CD4-positive, alpha-beta T cell treated with Interleukin-4 for 1 hour (primary cell): ENCODE measurements around the gene CTNNA2.

Source experiments
- DNase-seq, 2 donors: peaks; one replicate each; pipeline ENCODE4 v3.0.0-alpha.2; 2020 to 2022

The CTNNA2 gene

DNA sequence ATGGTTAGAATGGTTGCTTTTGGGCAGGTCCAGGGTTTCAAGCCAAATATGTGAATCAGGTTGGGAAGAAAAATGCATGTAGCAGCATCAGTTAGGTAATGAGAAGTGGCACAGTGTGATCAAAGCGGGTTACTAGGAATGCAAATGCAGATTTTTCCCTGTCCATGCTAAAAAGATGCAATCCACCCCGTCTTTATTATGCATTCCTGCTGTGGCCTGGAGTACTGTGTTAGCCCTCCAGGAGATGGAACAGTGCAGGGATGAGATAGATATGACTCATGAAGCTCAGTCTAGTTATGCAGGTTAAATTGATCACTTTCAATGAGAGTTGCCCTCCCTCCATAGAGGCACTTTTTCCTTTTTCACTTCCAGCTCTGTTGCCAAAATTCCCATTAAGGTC is 283.8 kb downstream of the CTNNA2 start:
- DNase-seq = no peak

DNA sequence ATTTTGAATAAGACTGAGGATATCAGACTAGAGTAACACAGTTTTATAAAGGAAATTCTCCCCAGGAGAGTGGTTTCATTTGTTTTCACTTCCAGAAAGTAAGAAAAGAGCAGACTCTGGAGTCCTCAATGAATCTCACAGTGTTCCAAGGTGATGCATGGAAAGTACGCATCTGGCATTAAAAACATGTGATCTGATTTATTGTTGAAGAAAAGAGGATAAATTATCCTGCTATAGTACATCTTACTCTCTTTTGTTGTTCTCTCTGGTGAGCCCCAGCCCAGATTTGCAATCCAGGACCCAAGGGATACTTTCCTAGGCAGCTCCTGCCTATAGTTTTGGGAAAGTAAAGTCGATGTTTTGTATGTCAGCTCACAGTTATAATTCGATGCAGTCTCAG is 285.9 kb downstream of the CTNNA2 start:
- no peak for DNase-seq

DNA sequence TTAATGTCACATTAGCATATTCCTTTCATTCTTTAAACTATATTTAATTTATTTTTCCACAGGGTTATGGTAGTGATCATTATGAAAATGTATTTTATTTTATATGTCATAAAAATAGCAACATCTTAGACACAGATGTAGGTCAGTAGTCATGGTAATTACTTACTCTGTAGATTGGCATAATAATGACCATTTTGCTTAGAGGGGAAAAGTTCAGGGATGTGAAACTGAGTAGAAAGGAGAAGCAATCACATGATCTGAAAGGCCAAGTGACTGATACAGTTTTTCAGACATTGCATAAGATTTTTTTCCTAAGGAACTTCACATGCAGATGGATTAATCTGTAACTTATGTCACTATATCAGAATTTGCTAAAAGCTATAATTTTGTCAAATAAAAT is 286.9 kb downstream of the CTNNA2 start:
- no peak for DNase-seq

DNA sequence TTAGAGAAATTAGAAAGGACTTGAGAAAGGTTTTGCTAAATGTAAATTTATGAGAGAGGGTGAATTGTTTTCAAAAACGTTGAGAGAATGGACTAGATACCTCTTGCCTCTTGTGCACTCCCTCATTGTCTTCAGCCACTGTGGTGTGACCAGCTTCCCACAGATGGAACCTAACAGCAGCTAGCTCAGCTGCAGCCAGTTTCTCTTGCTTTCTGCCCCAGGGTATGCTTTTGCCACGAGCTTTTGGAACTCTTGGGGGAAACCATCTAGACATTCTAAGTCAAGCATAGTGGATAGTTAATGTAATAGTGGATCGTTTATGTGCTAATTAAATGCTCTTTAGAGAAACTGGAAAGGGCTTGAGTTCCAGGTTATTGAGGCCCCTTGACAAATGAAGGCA is 288.2 kb downstream of the CTNNA2 start:
- no peak for DNase-seq

DNA sequence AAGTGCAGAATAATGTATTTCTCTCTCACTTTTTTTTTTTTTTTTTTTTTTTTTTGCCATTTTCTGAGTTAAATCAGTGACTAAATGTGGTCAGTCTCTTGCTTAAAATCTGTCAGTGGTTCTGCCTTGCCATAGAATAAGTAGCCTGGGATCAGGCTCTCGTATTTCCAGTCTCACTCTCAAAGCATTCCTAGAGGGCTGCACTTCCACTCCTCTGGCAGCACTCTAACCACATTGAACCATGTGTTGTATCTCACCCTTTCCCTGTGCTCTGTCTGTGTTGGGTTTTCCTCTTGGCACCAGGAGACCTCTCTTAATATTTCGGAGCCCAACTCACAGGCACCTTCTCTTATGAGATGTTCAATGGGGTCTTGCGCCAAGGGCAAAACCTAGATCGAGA is 304.4 kb downstream of the CTNNA2 start:
- DNase-seq = no peak

DNA sequence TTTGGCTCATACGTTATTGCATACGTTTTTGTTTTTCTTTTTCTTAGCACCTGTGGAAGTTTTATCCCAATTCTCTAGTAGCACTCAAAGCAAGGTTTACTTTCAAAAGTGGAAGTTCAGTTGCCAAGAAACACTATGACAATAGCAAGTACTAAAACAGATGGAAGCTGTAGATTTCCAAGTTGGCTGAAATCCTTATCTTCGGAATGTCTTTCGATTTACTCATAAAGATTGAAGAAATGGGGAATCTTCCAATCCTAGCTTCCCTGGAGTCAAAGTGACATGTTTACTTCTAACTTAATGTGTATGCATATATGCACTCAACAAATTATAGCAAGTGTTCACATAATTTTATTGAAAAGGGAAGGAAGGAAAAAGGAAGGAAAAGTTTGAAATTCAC is 307.4 kb downstream of the CTNNA2 start:
- DNase-seq = no peak

DNA sequence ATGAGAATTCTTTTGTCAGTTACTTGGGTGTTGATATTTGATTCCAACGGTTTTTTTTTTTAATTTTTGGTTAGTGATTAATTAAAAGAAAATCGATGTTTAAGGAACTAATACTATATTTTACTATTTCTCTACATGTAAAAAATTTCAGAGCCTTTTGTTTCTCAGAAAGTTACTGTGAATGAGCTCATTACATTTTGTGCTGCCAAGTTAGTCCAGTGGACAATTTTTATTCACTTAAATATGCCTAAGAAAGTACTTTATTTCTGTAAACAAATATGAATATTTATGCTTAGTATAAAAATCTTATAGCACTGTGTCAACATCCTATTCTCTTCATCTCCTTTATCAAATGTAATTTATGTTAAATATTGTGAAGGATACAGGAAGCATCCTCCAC is 309.3 kb downstream of the CTNNA2 start:
- DNase-seq = no peak

DNA sequence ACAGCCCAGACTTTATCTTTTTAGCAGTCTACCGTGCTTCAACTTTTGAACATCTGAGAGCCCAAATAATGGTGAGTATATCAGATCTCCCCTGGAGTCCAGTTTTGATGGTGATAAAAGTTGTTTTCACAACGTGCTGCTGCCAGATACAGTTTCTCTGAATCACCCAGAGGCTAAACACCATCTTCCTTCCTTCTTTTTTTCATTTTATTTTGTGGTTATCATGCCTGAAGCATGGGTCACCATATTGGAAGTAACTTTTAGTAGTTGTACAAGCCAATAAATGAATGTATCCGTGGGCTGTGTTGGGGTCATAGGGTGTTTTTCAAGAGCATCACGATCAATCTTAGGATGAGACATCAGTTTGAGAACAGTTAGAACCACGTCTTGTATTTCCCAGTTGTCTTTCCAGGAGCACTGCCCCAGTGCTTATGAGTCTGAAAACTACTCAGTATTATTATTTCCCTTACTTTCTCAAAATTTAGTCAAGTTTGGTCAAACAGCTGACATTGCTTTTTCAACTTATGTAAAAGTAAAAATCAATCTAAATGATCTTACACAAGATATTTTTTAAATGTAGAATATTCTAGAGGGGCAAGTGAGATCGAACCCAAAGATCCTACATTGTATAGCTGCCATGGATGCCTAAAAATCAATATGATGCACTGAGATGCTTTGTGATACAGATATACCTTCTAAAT is 311.4 kb downstream of the CTNNA2 start:
- DNase-seq = no peak

DNA sequence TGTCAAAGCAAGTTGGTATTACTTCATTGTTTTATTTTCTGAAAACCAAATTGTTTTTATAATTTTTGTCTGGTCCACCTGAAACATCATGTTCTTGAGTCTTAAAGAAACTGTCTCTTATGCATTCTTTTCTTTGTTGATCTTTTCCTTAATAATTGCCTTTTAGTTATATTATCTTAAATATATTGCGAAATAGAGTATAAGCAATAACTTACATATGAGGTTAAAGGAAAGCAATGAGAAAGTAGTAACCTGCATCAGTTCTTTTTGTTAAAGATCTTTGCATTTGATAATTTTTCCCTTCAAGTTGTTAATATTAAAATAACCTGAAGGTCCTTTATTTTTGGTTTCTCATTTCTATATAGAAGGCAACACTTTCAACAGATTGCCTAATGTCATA is 315.0 kb downstream of the CTNNA2 start:
- DNase-seq = no peak

DNA sequence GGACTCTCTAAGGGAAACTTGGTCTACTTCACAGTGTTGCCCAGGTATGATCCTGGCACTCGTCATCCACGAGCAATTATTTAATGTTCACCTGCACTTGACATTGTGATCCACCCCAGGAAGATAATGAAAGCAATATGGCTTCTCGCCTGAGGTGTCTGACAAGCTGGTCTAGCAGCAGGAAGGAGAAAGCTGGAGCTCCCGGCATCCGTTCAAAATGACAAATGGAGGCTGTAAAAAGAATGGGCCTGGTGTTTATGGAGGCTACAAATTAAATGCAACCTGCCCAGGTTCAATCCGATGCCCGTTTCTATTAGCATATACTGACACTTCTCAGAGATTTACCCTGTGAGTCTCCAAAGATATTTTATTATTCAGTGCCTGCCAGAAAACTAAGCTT is 317.6 kb downstream of the CTNNA2 start:
- DNase-seq = no peak

DNA sequence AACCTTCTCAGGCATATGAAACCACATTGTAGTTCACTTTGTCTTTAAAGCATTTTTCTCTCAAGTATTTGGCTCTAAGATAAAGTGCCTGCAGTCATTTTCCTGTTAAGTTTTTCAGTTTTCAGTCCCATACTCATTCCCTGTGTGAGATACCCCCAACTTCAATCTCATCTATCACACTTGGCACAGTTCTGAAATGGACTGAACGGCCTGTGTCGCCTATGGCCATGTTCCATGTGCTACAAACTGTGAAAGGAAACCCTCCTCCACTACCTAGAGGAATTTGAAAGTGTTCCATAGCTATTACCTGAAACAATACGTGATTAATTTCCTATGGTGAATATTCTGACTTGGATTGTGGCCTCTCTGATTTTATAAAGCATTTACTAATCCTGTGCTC is 319.1 kb downstream of the CTNNA2 start:
- DNase-seq = no peak

DNA sequence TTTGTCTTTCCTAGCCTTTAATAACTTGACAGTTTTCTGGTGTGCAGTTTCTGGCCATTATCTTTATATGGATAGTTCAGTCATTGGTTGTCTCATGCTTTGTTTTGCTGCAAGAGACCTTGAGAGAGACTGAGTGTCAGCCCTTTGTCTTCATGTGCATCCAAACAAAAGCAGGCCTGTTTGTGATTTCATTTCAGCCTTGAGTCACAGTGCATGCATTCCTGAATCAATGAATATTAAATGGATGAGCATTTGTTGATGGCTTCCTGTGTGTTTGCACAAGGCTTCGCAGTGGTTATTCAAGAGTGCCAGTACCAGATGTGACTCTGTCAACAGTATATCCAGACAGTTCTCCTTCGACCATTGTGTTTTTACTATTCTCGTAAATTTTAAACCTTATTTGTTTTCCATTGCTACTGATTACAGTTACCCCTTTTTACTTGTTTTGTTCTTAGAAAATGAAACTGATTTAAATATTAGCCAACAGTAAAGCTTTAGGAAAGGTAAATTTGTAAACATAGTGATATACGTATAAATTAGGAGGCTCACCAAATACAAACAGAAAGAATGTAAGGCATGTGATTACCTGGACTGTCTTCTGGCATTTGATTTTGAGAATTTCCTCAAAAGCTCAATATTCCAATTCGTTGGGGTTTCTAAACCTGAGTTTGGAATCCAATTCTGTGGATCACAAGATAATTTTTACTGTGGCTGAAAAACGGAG is 319.8 kb downstream of the CTNNA2 start:
- no peak for DNase-seq

DNA sequence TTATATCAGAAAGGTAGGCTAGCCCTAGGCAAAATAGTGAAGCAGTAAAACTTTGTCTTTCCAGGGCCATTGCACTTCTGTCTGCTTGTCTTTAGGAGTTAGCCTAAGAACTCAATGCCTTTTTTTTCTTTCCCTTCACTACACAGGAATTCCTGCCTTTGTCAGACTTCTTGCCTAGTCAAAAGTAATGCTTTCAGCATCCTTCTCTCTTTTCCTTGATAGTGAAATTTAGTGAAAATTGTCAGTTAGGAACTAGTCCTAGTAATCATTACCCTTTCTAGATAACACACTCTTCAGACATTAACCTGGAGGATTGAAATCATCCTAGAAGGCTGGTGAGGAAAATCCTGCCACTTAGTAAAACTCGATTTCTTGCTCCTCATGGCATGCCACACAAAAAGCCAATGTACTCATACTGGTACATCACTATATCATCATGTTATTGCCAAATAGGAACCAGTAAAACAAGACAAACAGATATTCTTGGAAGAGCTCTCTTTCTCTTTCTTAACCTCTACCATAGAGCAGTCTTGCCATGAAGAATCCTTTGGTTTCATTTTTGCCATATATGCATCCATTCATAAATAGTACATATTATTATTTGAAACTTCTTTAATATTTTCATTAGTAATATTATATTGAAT is 320.5 kb downstream of the CTNNA2 start:
- no peak for DNase-seq

DNA sequence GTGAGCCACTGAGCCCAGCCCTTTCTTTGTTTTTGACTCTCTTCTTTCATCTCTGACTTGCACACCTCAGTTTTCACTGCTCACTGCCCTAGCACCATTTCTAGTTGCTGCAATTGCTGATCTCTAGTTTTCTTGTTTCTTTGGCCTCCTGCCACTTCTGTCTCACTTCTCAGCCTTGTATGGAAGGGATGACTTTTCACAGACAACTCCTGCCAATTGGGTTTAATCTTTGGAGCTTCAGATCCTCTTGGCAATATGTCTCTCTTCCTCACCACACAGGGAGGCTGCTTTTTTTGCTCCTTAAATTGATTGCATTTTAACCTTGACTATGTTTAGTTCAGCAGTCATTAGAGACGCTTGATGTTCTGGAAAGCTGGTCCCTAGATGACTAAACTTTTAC is 323.1 kb downstream of the CTNNA2 start:
- DNase-seq = no peak

DNA sequence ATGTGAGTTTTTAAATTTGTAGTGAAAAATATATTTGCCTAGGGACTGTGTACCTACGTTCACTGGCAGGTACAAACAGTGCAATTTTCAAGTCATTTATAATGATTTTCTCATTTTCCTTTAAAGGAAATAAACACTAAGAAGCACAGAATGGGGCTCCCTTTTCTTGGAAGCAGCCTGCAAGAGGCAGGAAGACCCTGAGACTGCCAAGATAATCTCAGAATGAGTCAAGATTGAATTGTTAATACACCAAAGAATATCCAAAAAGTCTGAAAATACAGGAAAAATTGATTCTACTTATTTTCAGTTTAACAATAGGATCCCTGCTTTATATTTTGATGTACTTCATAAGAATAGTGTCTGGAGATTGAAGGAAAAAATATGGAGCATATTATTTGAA is 331.2 kb downstream of the CTNNA2 start:
- DNase-seq = no peak

DNA sequence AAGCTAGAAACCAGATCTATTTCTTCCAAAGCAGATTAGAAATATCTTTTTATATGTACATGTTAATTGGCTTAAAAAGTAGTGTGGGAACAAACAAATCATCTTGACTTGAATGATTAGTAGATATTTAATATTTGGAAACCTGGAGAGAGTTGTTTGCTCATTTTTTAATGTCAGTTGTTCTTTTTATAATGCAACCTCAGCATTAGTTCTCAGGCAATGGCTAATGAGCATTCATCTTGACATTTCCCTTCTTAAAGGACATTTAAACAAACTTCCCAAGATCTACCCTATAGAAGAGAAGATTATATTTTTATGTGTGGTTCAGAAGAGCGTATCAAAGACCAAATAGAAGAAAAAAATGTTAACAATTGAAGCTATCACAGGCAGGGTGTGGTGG is 334.0 kb downstream of the CTNNA2 start:
- DNase-seq = no peak

DNA sequence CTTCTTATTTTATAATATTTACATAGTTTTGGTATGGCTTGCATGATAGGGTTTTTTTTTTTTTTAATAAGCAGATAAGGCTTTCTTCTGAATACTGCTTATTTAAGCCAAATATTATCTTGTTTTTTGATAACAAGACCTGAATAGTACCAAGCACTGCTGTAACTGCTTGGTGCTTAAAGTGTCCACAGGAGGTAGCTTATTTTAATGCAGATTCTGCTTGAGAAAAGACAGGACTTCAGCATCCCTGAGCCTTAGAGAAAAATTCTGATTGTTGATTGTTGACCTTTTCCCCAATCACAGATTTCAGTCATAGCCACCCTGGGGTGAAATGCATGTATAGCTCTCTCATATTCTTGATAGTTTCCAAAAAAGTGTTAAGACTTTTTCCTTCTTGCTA is 336.4 kb downstream of the CTNNA2 start:
- no peak for DNase-seq

DNA sequence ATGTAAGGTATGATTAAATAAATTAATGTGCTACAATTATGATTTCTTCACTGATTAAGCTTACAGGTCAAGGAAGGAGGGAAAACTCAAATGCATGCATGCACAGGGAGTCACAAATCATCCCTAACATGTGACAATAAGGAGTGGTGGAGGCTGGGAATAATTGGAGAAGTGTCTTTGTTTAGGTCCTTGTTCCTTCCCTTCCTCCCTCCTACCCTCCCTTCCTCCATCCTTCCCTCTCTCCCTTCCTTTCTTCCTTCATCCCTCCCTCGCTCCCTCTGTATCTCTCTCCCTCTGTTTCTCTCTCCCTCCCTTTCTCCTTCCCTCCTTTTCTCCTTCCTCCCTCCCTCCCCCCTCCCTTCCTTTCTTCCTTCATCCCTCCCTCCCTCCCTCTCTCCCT is 337.1 kb downstream of the CTNNA2 start:
- DNase-seq = no peak

DNA sequence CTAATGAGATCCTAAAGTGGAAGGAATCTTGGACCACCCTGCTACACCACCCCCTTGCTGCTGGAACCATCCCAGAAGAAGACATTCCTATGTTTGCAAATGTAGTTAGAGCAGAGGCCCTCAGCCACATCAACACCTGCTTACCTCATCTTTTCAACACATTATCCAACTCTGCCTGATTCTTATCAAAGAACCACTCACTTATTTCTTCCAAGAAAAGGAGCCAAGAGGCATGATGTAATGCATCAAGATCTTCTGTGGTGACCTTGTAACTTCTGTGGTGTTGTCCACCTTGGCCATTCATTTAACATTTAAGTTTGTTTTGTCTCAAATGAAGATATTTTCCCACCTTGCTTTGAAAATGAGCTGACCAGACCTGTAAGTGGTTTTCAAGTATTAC is 338.1 kb downstream of the CTNNA2 start:
- no peak for DNase-seq

DNA sequence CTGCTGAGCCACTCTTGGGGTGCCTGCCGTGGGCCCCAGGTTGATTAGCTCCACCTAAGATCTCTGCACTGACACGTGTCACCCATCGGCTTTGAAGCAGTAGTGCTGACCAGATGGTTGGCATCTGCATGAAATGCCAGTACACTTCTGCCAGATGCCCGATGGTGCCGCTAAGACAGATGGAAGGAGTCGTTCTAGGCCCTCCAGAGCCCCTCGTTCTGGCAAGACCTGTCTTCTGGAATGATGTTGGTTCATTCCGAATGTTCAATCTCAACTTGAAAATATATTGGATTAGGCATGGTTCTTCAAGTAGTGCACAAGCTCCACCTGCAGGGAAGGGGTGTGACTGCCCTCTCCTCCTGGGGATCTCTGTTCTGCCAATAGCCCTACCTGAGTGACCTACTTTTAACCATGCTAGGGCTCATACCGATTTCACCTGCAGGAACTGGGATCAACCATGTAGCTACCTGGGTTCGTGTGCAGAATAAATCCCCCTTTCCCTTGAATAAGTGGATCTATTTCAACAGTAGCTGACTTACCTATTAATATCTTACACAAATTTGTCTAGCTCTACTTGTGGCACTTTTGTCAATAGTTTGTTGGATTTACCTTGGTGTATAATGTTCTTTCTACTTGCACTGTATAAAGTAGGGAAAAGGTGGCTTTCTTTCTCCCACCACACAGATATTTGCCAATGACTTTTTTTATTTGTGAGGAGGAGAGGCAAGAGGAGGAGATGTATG is 342.6 kb downstream of the CTNNA2 start:
- DNase-seq = no peak

DNA sequence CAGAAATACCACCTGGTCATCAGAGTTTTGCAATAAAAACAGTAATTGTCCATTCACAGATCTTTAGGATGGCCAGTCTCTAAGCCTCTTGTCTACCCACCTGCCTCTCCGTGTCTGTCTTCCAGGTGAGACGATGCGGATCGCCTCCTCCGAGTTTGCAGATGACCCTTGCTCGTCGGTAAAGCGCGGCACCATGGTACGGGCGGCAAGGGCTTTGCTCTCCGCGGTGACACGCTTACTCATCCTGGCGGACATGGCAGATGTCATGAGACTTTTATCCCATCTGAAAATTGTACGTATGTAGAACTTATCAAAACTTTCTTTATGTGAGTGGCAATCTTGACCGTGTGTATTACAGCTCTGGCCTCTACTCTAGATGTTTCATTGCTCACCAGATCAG is 345.0 kb downstream of the CTNNA2 start:
- DNase-seq = no peak

DNA sequence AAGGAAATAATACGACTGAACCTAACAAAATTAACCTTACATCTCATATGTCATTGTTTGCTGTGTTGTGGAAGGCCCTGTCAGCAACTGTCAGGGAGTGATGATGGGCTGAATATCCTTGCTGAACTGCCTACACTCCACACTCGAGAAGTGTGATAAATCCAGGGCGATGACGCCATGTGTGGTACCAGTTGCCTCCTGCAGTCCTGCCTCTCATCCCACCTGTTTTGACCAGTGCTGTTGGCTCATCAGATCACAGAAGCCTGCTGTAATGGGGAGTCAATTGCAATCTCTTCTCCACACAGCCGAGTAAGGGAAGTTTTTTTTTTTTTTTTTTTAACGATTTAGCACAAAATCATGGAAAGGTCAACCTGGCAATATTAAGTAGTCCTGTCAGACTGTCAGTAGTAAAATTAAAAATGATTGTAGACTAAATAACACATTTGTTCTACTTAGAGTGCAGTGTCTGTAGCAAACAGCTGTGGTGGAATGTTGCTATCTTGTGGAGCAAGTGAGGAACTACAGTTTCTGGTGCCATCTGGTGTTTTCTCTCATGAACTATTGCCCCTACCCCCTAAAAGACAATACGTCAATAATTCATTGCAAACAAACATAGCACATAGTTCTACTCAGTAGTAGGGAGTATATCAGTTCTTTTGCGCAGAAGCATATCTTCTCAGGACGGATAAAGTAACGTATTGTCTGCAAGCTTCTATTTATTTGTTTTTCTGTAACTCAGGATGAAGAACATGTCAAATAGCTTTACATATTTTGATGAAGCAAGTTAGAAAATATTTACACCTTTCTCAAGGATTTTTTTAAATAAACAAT is 347.6 kb downstream of the CTNNA2 start:
- DNase-seq = no peak

DNA sequence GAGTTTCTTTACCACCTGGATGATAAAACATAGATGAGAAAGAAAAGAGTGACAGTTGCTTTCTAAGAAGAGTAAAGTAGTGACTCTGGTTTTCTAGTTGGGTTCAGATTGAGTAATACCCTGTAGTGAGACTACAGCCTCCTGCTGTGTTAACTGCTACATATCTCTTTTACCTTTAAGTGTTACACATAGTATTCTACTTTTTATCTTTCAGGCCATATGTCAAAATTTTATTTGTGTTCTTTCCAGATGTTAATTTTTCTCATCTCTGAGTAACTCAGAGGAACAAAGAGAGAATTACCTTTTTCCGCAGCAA is 348.2 kb downstream of the CTNNA2 start:
- DNase-seq = no peak
